Measurements from ENCODE around the gene ZNF385C. TPM values are rescaled to one million over a fixed set of nuclear protein-coding genes. Genes with fewer than 3 reads are reported as not detected.
A peak's percentile ranks its signal among the peaks of the same experiment; 100 is the strongest.

The ZNF385C gene
- total and polyA plus RNA-seq, 7 experiments from 2014 or later, result 0.15 to 0.45 (median 0.23) TPM; not detected in 3

DNA sequence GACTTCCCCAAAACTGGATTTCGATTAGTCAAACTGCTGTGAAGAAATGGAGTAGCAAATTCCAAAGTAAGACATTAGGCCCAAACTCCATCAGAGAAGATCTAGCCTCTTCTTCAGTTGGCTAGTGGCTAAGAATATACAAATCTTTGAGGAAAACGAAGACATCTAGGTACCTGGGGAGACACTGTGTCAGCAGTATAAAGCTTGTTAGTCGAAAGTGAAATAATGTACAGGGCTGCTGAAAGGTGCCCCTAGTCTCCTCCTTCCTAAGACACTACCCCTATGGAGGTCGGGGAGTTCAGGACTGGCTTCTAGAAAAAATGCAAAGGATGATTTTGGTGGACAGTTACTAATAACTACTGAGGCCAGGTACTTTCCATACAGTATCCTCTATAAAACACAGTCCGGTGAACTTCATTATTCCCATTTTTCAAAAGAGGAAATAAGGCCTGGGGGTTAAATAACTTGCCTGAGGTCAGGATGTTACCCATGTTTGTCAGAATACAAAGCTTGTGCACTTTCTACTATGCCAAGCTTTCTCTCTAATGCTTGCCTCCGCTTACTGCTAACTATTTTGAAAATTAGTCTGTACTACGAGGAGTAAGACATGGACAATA is 96.0 kb downstream of the ZNF385C start:
- no peaks in the 10 kb centered on the region for H3K27me3 ChIP-seq (ENCODE audit: control insufficient read depth in 2 of 2, insufficient read depth in 2 of 2, low read length in 2 of 2)
- no peak overlapping the region for H3K4me3 ChIP-seq (ENCODE audit: low read length)
- Mint-ChIP-seq H3K4me1 (peaks cover 12 to 40% (median 33%) of the 10 kb centered on the region in 7 donors), H3K27ac (peak overlapping the region in 1 of 9 donors; percentile 16), H3K36me3 (peaks cover 0 to 20% (median 7%) of the 10 kb centered on the region in 5 donors), H3K9me3 (no peaks in the 10 kb centered on the region), H3K27me3 (no peaks in the 10 kb centered on the region), H3K4me3 (no peak overlapping the region)
- H3K4me1 ChIP-seq (ENCODE audit: control insufficient read depth in 2 of 2, insufficient read depth in 2 of 2, low read length in 2 of 2), result no peaks in the 10 kb centered on the region
- ChIA-PET POLR2A (interaction anchor here (0.6 to 1.4 kb wide), 3 partner anchors 14 to 51 kb away, joined by 3 read pairs; no protein-coding TSS in a partner anchor), CTCF (interaction anchor here (0.6 kb wide), 1 partner anchor 38 kb away, joined by 3 read pairs; no protein-coding TSS in a partner anchor)
- H3K9me3 ChIP-seq (ENCODE audit: control insufficient read depth in 2 of 3, low read length in 3 of 3), result no peaks in the 10 kb centered on the region
- H3K36me3 ChIP-seq (ENCODE audit: control insufficient read depth in 2 of 3, insufficient read depth in 3 of 3, low read length in 3 of 3), result peaks cover 7 to 58% (median 18%) of the 10 kb centered on the region in 3 experiments
- intact Hi-C loops (cut with micrococcal nuclease), result no loop called here
- ATAC-seq (no peak), DNase-seq (no peak)
- no peak overlapping the region for H3K27ac ChIP-seq (ENCODE audit: low read depth, low read length)

DNA sequence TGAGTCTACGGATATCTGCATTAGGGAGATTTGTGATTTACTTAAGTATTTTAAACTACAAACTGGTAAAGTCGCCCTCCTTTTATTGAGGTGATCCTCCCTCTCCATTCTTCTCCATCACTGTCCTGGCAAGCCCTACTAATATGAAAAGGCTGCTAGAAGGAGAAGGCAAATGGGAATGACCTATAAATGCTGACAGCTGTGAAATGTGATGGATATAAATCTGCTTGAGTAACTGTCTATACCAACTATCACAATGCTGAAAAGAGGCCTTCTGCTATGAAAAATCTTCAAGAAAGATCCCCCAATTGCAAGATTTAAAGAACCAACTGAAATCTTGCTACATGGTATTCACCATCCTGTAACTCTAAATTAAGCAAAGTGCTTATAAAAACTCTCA is 96.5 kb downstream of the ZNF385C start:
- POLR2A ChIA-PET, result interaction anchor here (1.4 kb wide), 1 partner anchor 23 kb away, joined by 3 read pairs; no protein-coding TSS in a partner anchor
- no peak for ATAC-seq
- no peak overlapping the region for H3K27ac Mint-ChIP-seq
- no peaks in the 10 kb centered on the region for H3K9me3 Mint-ChIP-seq
- Histone ChIP-seq H3K4me1 (ENCODE audit: control insufficient read depth in 2 of 2, insufficient read depth in 2 of 2, low read length in 2 of 2) (no peaks in the 10 kb centered on the region), H3K4me3 (ENCODE audit: low read length) (no peak overlapping the region), H3K9me3 (ENCODE audit: control insufficient read depth in 2 of 3, low read length in 3 of 3) (no peaks in the 10 kb centered on the region), H3K27ac (ENCODE audit: low read depth, low read length) (no peak overlapping the region), H3K36me3 (ENCODE audit: control insufficient read depth in 2 of 3, insufficient read depth in 3 of 3, low read length in 3 of 3) (peaks cover 12 to 63% (median 18%) of the 10 kb centered on the region in 3 experiments), H3K27me3 (ENCODE audit: control insufficient read depth in 2 of 2, insufficient read depth in 2 of 2, low read length in 2 of 2) (no peaks in the 10 kb centered on the region)
- intact Hi-C loops (cut with micrococcal nuclease), result no loop called here
- no peak overlapping the region for H3K4me3 Mint-ChIP-seq
- H3K4me1 Mint-ChIP-seq, result peaks cover 8 to 35% (median 29%) of the 10 kb centered on the region in 7 donors
- no peaks in the 10 kb centered on the region for H3K27me3 Mint-ChIP-seq
- peaks cover 0 to 22% (median 10%) of the 10 kb centered on the region in 5 donors for H3K36me3 Mint-ChIP-seq
- CTCF ChIA-PET, result no interaction called here
- DNase-seq, result no peak

DNA sequence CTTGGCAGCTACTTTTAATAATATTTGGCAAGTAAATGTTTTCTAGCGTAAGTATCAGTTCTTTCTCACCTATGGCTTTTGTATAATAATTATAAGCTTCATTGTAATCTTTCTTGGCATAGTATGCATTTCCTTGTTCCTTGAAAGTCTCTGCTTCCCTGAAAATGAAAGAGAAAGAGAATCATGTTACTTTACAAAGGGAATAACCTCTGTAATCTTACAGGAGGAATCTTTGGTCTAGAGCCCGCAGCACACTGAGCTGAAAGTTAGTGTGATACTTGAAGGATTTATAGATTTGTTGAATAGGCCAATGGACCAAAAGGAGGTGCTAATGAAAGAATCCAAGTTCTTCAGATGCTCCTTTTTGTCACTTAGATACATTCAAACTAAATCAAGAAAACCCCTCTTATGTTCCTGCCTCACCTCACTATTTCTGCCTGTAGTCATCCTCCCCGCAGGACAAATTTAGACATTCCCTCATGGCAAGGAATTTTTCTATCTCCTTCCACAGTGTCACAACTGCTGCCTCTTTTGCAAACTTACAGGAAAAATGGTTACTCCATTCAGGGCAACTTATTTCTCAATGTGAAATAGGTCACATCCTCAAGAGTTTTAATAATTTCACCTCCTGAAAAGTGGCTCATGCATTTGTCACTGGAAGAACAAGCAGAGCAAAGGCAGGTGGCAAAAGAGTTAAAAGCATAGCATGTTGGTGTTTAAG is 97.7 kb downstream of the ZNF385C start:
- peaks cover 4 to 32% (median 14%) of the 10 kb centered on the region in 5 donors for H3K36me3 Mint-ChIP-seq
- no peak for DNase-seq
- H3K4me1 Mint-ChIP-seq, result peaks cover 7 to 35% (median 27%) of the 10 kb centered on the region in 7 donors
- H3K9me3 ChIP-seq (ENCODE audit: control insufficient read depth in 2 of 3, low read length in 3 of 3), result no peaks in the 10 kb centered on the region
- H3K36me3 ChIP-seq (ENCODE audit: control insufficient read depth in 2 of 3, insufficient read depth in 3 of 3, low read length in 3 of 3), result peaks cover 13 to 75% (median 20%) of the 10 kb centered on the region in 3 experiments
- no peak overlapping the region for H3K4me3 ChIP-seq (ENCODE audit: low read length)
- H3K4me1 ChIP-seq (ENCODE audit: control insufficient read depth in 2 of 2, insufficient read depth in 2 of 2, low read length in 2 of 2), result no peaks in the 10 kb centered on the region
- POLR2A ChIA-PET, result no interaction called here
- no peak overlapping the region for H3K4me3 Mint-ChIP-seq
- H3K27me3 ChIP-seq (ENCODE audit: control insufficient read depth in 2 of 2, insufficient read depth in 2 of 2, low read length in 2 of 2), result no peaks in the 10 kb centered on the region
- ATAC-seq, result no peak
- intact Hi-C loops (cut with micrococcal nuclease), result no loop called here
- peak overlapping the region in 2 of 9 donors; percentile 9 to 37 for H3K27ac Mint-ChIP-seq
- CTCF ChIA-PET, result no interaction called here
- no peaks in the 10 kb centered on the region for H3K27me3 Mint-ChIP-seq
- no peak overlapping the region for H3K27ac ChIP-seq (ENCODE audit: low read depth, low read length)
- no peaks in the 10 kb centered on the region for H3K9me3 Mint-ChIP-seq

DNA sequence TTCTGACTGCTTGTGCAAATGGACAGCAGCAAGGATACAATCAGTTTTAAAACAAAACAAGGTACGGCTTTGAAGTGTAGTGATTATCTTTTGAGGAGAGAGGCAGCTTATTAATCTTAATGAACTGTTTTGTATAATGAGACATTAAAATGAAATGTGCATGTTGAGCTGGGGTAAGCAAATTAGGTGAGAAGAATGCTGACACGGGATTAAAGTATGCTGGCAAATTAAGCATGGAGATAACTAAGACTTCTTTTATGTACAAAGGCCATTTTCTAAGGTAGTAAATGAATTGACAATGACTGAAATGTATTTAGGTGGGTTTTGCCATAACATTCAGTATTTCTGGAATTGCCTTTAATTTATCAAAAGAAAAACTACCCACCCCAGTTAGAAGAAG is 99.8 kb downstream of the ZNF385C start:
- intact Hi-C loops (cut with micrococcal nuclease), result no loop called here
- ChIA-PET POLR2A (no interaction called here), CTCF (no interaction called here)
- Histone ChIP-seq H3K27ac (ENCODE audit: low read depth, low read length) (no peak overlapping the region), H3K9me3 (ENCODE audit: control insufficient read depth in 2 of 3, low read length in 3 of 3) (no peaks in the 10 kb centered on the region), H3K4me1 (ENCODE audit: control insufficient read depth in 2 of 2, insufficient read depth in 2 of 2, low read length in 2 of 2) (no peaks in the 10 kb centered on the region), H3K4me3 (ENCODE audit: low read length) (no peak overlapping the region), H3K36me3 (ENCODE audit: control insufficient read depth in 2 of 3, insufficient read depth in 3 of 3, low read length in 3 of 3) (peaks cover 13 to 93% (median 34%) of the 10 kb centered on the region in 3 experiments), H3K27me3 (ENCODE audit: control insufficient read depth in 2 of 2, insufficient read depth in 2 of 2, low read length in 2 of 2) (no peaks in the 10 kb centered on the region)
- Mint-ChIP-seq H3K4me3 (no peak overlapping the region), H3K9me3 (no peaks in the 10 kb centered on the region), H3K27me3 (no peaks in the 10 kb centered on the region), H3K4me1 (peaks cover 0 to 24% (median 11%) of the 10 kb centered on the region in 7 donors), H3K36me3 (peaks cover 4 to 37% (median 20%) of the 10 kb centered on the region in 5 donors), H3K27ac (peak overlapping the region in 1 of 9 donors; percentile 4)
- DNase-seq (no peak), ATAC-seq (no peak)

DNA sequence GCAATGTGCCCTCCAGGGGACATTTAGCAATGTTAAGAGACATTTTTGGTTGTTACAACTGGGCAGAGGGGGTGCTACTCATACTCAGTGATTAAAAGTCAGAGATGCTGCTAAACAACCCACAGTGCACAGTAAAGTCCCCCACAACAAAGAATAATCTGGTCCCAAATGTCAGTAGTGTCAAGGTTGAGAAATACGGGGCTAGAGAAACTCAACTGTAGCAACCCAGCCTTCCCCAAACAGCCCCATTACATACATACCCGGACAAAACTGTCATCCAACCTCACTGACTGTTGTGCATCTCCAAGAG is 101.5 kb downstream of the ZNF385C start:
- Mint-ChIP-seq H3K4me3 (no peak overlapping the region), H3K27ac (peak overlapping the region in 1 of 9 donors; percentile 53), H3K4me1 (peaks cover 0 to 11% (median 0%) of the 10 kb centered on the region in 7 donors), H3K36me3 (peaks cover 4 to 36% (median 27%) of the 10 kb centered on the region in 5 donors), H3K27me3 (no peaks in the 10 kb centered on the region), H3K9me3 (no peaks in the 10 kb centered on the region)
- Histone ChIP-seq H3K36me3 (ENCODE audit: control insufficient read depth in 2 of 3, insufficient read depth in 3 of 3, low read length in 3 of 3) (peaks cover 13 to 93% (median 29%) of the 10 kb centered on the region in 3 experiments), H3K4me3 (ENCODE audit: low read length) (no peak overlapping the region), H3K27me3 (ENCODE audit: control insufficient read depth in 2 of 2, insufficient read depth in 2 of 2, low read length in 2 of 2) (no peaks in the 10 kb centered on the region), H3K27ac (ENCODE audit: low read depth, low read length) (no peak overlapping the region), H3K4me1 (ENCODE audit: control insufficient read depth in 2 of 2, insufficient read depth in 2 of 2, low read length in 2 of 2) (no peaks in the 10 kb centered on the region), H3K9me3 (ENCODE audit: control insufficient read depth in 2 of 3, low read length in 3 of 3) (no peaks in the 10 kb centered on the region)
- ATAC-seq (no peak), DNase-seq (no peak)
- POLR2A ChIA-PET, result interaction anchor here (1.6 kb wide), 1 partner anchor 23 kb away, joined by 6 read pairs; the partner anchor contains the start of gene NKIRAS2
- CTCF ChIA-PET, result interaction anchor here (0.9 kb wide), 1 partner anchor 10 kb away, joined by 4 read pairs; no protein-coding TSS in a partner anchor
- intact Hi-C loops (cut with micrococcal nuclease), result no loop called here

DNA sequence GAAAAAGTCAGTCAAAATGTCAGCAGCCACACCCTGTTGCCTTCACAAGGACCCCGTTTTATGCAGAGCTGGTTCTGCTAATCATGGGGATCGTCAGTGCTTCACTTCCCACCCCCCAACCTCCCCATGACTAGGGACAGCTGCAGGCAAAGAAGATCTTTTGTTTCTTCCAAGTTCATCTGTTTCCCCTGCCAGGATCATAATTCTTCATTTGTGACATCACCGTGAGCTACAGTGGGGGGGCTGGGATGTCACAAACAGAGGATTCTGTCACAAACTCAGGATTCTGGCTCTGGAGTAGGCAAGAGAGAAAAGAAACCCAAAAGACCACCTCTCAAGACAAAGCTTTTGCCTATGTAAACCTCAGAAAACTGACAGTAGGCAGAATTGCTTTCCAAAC is 105.7 kb downstream of the ZNF385C start:
- Histone ChIP-seq H3K4me3 (ENCODE audit: low read length) (no peak overlapping the region), H3K4me1 (ENCODE audit: control insufficient read depth in 2 of 2, insufficient read depth in 2 of 2, low read length in 2 of 2) (no peaks in the 10 kb centered on the region), H3K9me3 (ENCODE audit: control insufficient read depth in 2 of 3, low read length in 3 of 3) (no peaks in the 10 kb centered on the region), H3K27me3 (ENCODE audit: control insufficient read depth in 2 of 2, insufficient read depth in 2 of 2, low read length in 2 of 2) (no peaks in the 10 kb centered on the region), H3K36me3 (ENCODE audit: control insufficient read depth in 2 of 3, insufficient read depth in 3 of 3, low read length in 3 of 3) (peaks cover 29 to 94% (median 32%) of the 10 kb centered on the region in 3 experiments), H3K27ac (ENCODE audit: low read depth, low read length) (no peak overlapping the region)
- H3K4me1 Mint-ChIP-seq, result peaks cover 0 to 7% (median 0%) of the 10 kb centered on the region in 7 donors
- no peak for ATAC-seq
- peaks cover 8 to 52% (median 24%) of the 10 kb centered on the region in 5 donors for H3K36me3 Mint-ChIP-seq
- DNase-seq, result no peak
- H3K27ac Mint-ChIP-seq, result no peak overlapping the region
- POLR2A ChIA-PET, result no interaction called here
- intact Hi-C loops (cut with micrococcal nuclease), result no loop called here
- H3K4me3 Mint-ChIP-seq, result no peak overlapping the region
- no peaks in the 10 kb centered on the region for H3K9me3 Mint-ChIP-seq
- CTCF ChIA-PET, result no interaction called here
- H3K27me3 Mint-ChIP-seq, result no peaks in the 10 kb centered on the region

Data from naive thymus-derived CD4-positive, alpha-beta T cell (primary cell).